Lower leg skin (tissue), 4 donors: ENCODE measurements around the gene ARX. TPM values are rescaled to one million over a fixed set of nuclear protein-coding genes. Genes with fewer than 3 reads are reported as not detected.

Experiments
- DNase-seq, 2 donors: peaks; one replicate each; pipeline ENCODE4 v3.0.0-alpha.2; 2019; ENCODE audit warnings: low spot score in 2 of 2
- H3K4me3 ChIP-seq: fragments of 200-600 bp; sonication (generic); 2 replicates; pipeline ENCODE4 v1.5.1; 2017; ENCODE audit warnings: mild to moderate bottlenecking, low read depth; ENCODE audit not compliant: poor library complexity, severe bottlenecking
- CTCF ChIP-seq, 3 donors: fragments of 450-650 bp; IDR thresholded peaks; one replicate each; pipeline ENCODE4 v1.5.1; 2016; ENCODE audit warnings: antibody characterized with exemption in 3 of 3, mild to moderate bottlenecking in 3 of 3, moderate library complexity in 2 of 3
- POLR2A ChIP-seq, 2 donors: fragments of 450-650 bp; IDR thresholded peaks; one replicate each; pipeline ENCODE4 v1.6.1; 2016 to 2017; ENCODE audit warnings: antibody characterized with exemption in 2 of 2, mild to moderate bottlenecking in 1 of 2, moderate library complexity in 1 of 2
- WGBS, 2 donors: methylation state at CpG; one replicate each; pipeline ENCODE4 v1.1.5; 2018; 5-methylcytosine and 5-hydroxymethylcytosine counted together
- intact Hi-C: fragments of 100-400 bp; cut with DNase I; formaldehyde crosslinking; loops from one replicate; pipeline ENCODE4 v1.15.0; 2023; ENCODE audit warnings: low total_unique reads
- total RNA-seq, 4 donors: library from RNA; depleted of rRNA; stranded (reverse); fragments of >200 nt; gene quantifications; one replicate each; pipeline ENCODE4 v1.1.0, GENCODE V29; 2016

Gene ARX
- total RNA-seq, 4 donors from 2014 or later, result not detected

GRCh38 chrX:24981030-24981429 is 34.7 kb downstream of the ARX start:
- 76 to 84% methylated on average over 3 of the region's 3 CpGs for WGBS, 2 donors
- DNase-seq, result no peak
- TF ChIP-seq CTCF (IDR thresholded peaks at IDR 0.05) (no peak), POLR2A (IDR thresholded peaks at IDR 0.05) (no peak)
- no peak overlapping the region for H3K4me3 ChIP-seq
- intact Hi-C loops, result no loop called here

- intact Hi-C loops, result no loop called here
- DNase-seq, result no peak
- no peak for TF ChIP-seq CTCF (IDR thresholded peaks at IDR 0.05)
- TF ChIP-seq POLR2A (IDR thresholded peaks at IDR 0.05), result no peak
- H3K4me3 ChIP-seq, result no peak overlapping the region
- 89 to 100% methylated on average over 3 of the region's 3 CpGs for WGBS, 2 donors
Observed at GRCh38 chrX:24979081-24979480, 36.7 kb downstream of the ARX start.

- H3K4me3 ChIP-seq, result no peak overlapping the region
- DNase-seq, result no peak
- 83 to 97% methylated on average over 5 of the region's 5 CpGs for WGBS, 2 donors
- intact Hi-C loops, result loop anchor here (10.0 kb wide), 1 partner anchor 55 kb away; no protein-coding TSS in a partner anchor
- TF ChIP-seq POLR2A (IDR thresholded peaks at IDR 0.05) (no peak), CTCF (IDR thresholded peaks at IDR 0.05) (no peak)
Observed at GRCh38 chrX:24969812-24970211, 46.0 kb downstream of the ARX start.

- TF ChIP-seq CTCF (IDR thresholded peaks at IDR 0.05), result no peak
- TF ChIP-seq POLR2A (IDR thresholded peaks at IDR 0.05), result no peak
- no peak overlapping the region for H3K4me3 ChIP-seq
- intact Hi-C loops, result loop anchor here (10.0 kb wide), 1 partner anchor 59 kb away; no protein-coding TSS in a partner anchor
- no peak for DNase-seq
- 79 to 89% methylated on average over 1 of the region's 1 CpG for WGBS, 2 donors
Observed at GRCh38 chrX:24965372-24965771, 50.4 kb downstream of the ARX start.

GRCh38 chrX:24963823-24964222 is 51.9 kb downstream of the ARX start:
- TF ChIP-seq CTCF (IDR thresholded peaks at IDR 0.05), result no peak
- TF ChIP-seq POLR2A (IDR thresholded peaks at IDR 0.05), result no peak
- intact Hi-C loops, result loop anchor here (10.0 kb wide), 1 partner anchor 61 kb away; no protein-coding TSS in a partner anchor
- H3K4me3 ChIP-seq, result no peak overlapping the region
- 67 to 83% methylated on average over 2 of the region's 2 CpGs for WGBS, 2 donors
- no peak for DNase-seq

GRCh38 chrX:24961809-24962208 is 54.0 kb downstream of the ARX start:
- no peak overlapping the region for H3K4me3 ChIP-seq
- intact Hi-C loops, result loop anchor here (10.0 kb wide), 1 partner anchor 63 kb away; no protein-coding TSS in a partner anchor
- no peak for DNase-seq
- TF ChIP-seq POLR2A (IDR thresholded peaks at IDR 0.05), result no peak
- TF ChIP-seq CTCF (IDR thresholded peaks at IDR 0.05), result no peak
- 67 to 95% methylated on average over 1 of the region's 1 CpG for WGBS, 2 donors
